HG03039 (cell line): ENCODE results near the gene ULK4.

Experiments
- ATAC-seq: cut with Tn5 transposase; IDR thresholded peaks from one replicate; pipeline ENCODE4 v1.9.1; 2021; ENCODE audit warnings: mild to moderate bottlenecking, moderate library complexity; ENCODE audit not compliant: unreplicated experiment

Gene ULK4

GRCh38 chr3:41239587-41239986 is 722.3 kb downstream of the ULK4 start:
- ATAC-seq = no peak

DNA sequence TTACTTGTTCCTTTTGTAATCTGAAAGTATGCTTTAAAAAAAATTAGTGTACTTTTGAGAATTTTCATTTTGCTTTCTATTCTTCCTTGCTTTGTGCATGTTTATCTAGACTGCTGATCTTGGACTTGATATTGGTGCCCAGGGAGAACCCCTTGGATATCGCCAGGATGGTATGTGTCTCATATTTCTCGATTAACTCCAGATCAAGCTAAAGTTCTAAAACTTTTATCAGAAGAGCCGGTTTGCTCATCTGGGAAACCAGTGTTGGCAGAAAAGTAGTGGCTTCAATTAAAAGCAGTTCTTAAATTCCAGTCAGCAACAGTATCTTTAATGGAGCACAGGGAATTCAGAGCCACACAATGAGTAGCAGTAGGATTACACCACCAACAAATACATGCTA is 724.0 kb downstream of the ULK4 start:
- no peak for ATAC-seq

- no peak for ATAC-seq
These were observed 725.7 kb downstream of the ULK4 start for GRCh38 chr3:41236228-41236627.

- no peak for ATAC-seq
These were observed 726.8 kb downstream of the ULK4 start for GRCh38 chr3:41234823-41235721.

DNA sequence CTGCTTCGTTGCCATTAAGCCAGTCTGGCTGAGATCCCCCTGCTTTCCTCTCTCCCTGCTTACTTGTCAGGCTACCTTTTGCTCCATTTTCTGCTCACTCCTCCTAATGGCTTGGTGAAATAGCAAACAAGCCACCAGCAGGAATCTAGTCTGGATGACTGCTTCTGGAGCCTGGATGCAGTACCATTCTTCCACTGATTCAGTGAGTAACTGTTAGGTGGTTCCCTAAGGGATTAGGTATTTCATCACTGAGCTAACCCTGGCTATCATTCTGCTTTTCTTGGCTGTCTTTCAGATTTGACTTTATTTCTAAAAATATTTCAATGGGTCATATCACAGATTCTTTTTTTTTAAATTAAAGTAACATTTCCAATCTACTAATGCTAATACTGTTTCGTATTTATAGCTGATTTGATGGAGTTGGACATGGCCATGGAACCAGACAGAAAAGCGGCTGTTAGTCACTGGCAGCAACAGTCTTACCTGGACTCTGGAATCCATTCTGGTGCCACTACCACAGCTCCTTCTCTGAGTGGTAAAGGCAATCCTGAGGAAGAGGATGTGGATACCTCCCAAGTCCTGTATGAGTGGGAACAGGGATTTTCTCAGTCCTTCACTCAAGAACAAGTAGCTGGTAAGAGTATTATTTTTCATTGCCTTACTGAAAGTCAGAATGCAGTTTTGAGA is 737.6 kb downstream of the ULK4 start:
- no peak for ATAC-seq

DNA sequence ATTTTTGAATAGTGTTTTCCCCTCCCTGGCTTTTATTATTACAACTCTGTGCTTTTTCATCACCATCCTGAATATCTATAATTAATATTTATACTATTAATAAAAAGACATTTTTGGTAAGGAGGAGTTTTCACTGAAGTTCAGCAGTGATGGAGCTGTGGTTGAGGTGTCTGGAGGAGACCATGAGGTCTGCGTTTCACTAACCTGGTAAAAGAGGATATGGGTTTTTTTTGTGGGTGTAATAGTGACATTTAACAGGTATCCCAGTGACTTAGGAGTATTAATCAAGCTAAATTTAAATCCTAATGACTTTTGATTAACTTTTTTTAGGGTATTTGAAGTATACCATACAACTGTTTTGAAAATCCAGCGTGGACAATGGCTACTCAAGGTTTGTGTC is 738.2 kb downstream of the ULK4 start:
- ATAC-seq = no peak

DNA sequence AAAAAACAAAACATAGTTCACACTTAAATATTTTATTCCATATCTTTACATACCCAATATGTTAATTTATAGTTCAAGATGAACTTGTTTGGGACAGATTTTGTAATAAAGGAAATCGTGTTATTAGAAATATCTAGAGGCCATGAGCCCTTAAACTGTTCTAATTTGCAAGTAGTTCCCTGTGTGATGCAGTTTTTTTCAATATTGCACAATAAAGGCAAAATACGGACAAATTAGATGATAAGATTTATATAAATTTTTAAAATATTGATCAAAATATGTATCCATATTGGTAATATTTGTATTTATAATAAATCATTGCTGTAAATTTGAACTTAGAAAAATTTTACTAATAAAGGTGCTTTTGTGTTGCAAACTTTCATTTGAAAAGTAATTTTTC is 738.8 kb downstream of the ULK4 start:
- no peak for ATAC-seq

DNA sequence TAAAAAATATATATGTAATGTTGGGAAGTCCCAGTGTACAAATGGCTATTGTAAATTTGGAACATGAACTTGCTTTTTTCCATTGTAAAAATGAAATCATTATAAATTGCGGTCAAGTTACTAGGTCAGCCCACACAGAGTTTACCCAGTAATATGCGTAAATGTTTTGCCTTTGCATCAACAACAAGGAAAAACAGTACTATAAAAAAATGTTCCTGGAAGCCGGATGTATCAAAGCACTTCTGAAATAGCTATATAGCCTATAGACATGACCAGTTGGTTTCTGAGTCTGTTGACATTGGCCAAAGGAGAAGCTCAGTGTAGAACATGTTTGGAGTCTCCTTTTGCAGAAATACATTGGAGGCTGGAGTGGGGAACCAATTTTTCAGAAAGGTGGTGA is 739.4 kb downstream of the ULK4 start:
- no peak for ATAC-seq

- no peak for ATAC-seq
These were observed 739.9 kb downstream of the ULK4 start for GRCh38 chr3:41222012-41222411.

GRCh38 chr3:41220906-41221677 is 740.8 kb downstream of the ULK4 start:
- ATAC-seq = no peak

- ATAC-seq = no peak
These were observed 742.5 kb downstream of the ULK4 start for GRCh38 chr3:41219424-41219823.

DNA sequence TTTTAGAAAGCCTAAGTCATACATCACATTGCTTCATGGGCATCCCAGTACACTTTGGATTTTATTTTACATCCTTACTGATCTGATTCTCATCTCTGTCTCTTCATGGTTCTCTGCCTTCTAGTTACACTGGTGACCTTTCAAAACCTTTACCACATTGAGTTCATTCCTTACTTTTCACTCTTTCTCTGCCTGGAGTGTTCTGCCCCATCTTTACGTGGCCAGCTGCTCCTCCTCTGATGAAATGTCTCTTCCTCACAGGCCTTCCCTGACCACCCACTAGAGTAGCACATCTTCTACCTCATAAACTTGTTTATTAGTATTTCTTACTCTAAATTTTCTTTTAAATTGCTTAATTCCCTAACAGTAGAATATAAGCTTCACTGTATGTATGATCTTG is 744.9 kb downstream of the ULK4 start:
- no peak for ATAC-seq

GRCh38 chr3:41216422-41216821 is 745.5 kb downstream of the ULK4 start:
- ATAC-seq = no peak

- no peak for ATAC-seq
These were observed 748.3 kb downstream of the ULK4 start for GRCh38 chr3:41213588-41213987.

- ATAC-seq = no peak
These were observed 749.8 kb downstream of the ULK4 start for GRCh38 chr3:41212088-41212487.

GRCh38 chr3:41210966-41211365 is 750.9 kb downstream of the ULK4 start:
- ATAC-seq = no peak

GRCh38 chr3:41209646-41210045 is 752.3 kb downstream of the ULK4 start:
- no peak for ATAC-seq

DNA sequence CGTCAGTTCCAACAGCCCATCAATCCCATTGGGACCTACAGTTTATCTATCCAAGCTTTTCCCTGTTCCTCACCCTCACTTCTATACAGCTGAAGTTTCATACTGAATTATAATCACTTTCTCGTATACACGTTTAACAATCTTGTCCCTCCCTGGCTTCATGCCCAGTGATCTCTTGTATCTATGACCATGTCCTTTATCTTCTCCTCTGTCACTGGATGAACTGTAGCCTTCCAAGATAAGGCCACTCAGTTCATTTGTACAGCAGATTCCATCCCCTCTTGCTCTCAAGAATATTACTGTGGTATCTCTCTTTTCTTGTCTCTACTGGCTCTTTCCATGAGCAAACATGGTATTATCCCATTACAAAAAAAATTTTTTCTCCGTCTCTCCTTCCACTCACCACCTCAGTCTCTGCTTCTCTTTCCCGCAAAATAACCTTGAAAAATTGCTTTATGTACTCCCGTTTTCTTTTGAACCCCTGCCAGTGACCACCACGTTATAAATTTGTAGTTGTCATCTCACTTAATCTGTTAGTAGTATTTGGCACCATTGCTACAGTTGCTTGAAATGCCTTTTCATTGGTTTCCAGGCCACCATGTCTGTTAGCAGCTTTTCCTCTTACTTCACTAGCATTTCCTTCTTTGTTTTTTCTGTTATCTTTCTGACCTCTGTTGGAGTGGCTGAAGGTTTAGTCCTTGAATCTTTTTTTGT is 753.2 kb downstream of the ULK4 start:
- ATAC-seq = no peak

- no peak for ATAC-seq
These were observed 754.5 kb downstream of the ULK4 start for GRCh38 chr3:41207355-41207754.

DNA sequence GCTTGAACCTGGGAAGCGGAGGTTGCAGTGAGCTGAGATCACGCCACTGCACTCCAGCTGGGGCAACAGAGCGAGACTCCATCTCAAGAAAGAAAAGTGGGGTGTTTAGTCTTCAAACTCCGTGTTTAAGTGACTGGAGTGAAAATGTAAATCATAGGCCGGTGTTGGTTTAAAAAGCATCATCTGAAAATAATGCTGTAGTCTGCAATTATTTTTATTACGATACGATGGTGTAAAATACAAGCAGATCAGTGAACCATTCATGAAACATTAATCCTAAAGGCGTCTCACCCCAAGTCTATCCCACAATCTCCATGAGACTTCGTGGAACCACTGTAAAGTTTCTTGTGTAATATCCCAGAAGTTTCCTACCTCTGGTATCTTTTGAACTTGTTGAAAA is 756.3 kb downstream of the ULK4 start:
- no peak for ATAC-seq

GRCh38 chr3:41204369-41204768 is 757.5 kb downstream of the ULK4 start:
- ATAC-seq = no peak
